A549 (cell line): ENCODE data around the gene CDS1. TPM values are rescaled to one million over a fixed set of nuclear protein-coding genes. Genes with fewer than 3 reads are reported as not detected.

Experiments
- ATAC-seq, 2 experiments: fragments of 200-7000 bp in 1 of 2; fragments of >200 bp in 1 of 2; cut with Nextera tagmentation in 1 of 2; cut with Tn5 transposase in 1 of 2; 3 replicates each; pipeline versions ENCODE4 v1.8.0 to v1.9.1; 2018 to 2020; ENCODE audit warnings: mild to moderate bottlenecking in 1 of 2, moderate library complexity in 1 of 2
- CTCF ChIA-PET: fragments of 300-600 bp; sonication (Branson Sonifier 250); formaldehyde crosslinking; extraction: SDS; loops from one replicate; lab custom pipeline; 2021; ENCODE audit warnings: antibody characterized with exemption, inconsistent platforms; lab: Yijun Ruan, JAX
- POLR2A ChIA-PET: fragments of 350-600 bp; formaldehyde crosslinking; extraction: SDS; loops from one replicate; lab custom pipeline; 2021; ENCODE audit warnings: antibody characterized with exemption, inconsistent platforms; lab: Yijun Ruan, JAX
- DNase-seq, 2 experiments: peaks; one replicate each; pipeline versions ENCODE4 v3.0.0 to v3.0.0-alpha.2; 2011 to 2016; ENCODE audit warnings: low read depth in 1 of 2, low spot score in 1 of 2
- FAIRE-seq: peaks from 2 replicates; lab custom pipeline; 2011; peaks lifted over from hg19 to GRCh38; lab: Jason Lieb, UNC
- H3K27ac ChIP-seq, 2 experiments: fragments of >200 bp; sonication (Bioruptor Twin); formaldehyde crosslinking; 3 replicates each; pipeline ENCODE4 v1.5.1; 2016 to 2017
- H3K4me1 ChIP-seq: fragments of >200 bp; sonication (Bioruptor Twin); formaldehyde crosslinking; 3 replicates; pipeline ENCODE4 v1.6.1; 2016
- H3K4me2 ChIP-seq: fragments of >200 bp; sonication (Bioruptor Twin); formaldehyde crosslinking; 3 replicates; pipeline ENCODE4 v1.6.1; 2016
- H3K4me3 ChIP-seq: fragments of >200 bp; sonication (Bioruptor Twin); formaldehyde crosslinking; 3 replicates; pipeline ENCODE4 v1.5.1; 2016
- H3K9me3 ChIP-seq: fragments of >200 bp; sonication (Bioruptor Twin); formaldehyde crosslinking; 3 replicates; pipeline ENCODE4 v1.6.1; 2016
- ATOH8 ChIP-seq: fragments of 250-450 bp; sonication (Bioruptor Pico); IDR thresholded peaks from 2 replicates; pipeline ENCODE4 v1.5.0; 2020; ENCODE audit warnings: low read depth, mild to moderate bottlenecking, moderate library complexity
- BHLHE40 ChIP-seq: IDR thresholded peaks from 2 replicates; pipeline ENCODE4 v1.6.1; 2012; ENCODE audit warnings: low read depth, low read length, inconsistent platforms
- CBX8 ChIP-seq: fragments of 200-600 bp; sonication (generic); IDR thresholded peaks from 2 replicates; pipeline ENCODE4 v1.6.1; 2016
- CEBPB ChIP-seq, 2 experiments: fragments of >200 bp in 1 of 2; sonication (Bioruptor Twin) in 1 of 2; formaldehyde crosslinking in 1 of 2; IDR thresholded peaks; 2 replicates each; pipeline ENCODE4 v1.6.1; 2012 to 2016
- EHMT2 ChIP-seq: fragments of 200-600 bp; sonication (generic); IDR thresholded peaks from 2 replicates; pipeline ENCODE4 v1.6.1; 2016; ENCODE audit warnings: antibody characterized with exemption, low read depth, mild to moderate bottlenecking, moderate library complexity
- FOSB ChIP-seq: fragments of 250-450 bp; sonication (Bioruptor Pico); IDR thresholded peaks from 2 replicates; pipeline ENCODE4 v1.5.0; 2020; ENCODE audit warnings: mild to moderate bottlenecking, moderate library complexity
- HDAC2 ChIP-seq: fragments of 200-600 bp; sonication (generic); IDR thresholded peaks from 2 replicates; pipeline ENCODE4 v1.6.1; 2016
- HES2 ChIP-seq: fragments of >200 bp; sonication (Bioruptor Twin); formaldehyde crosslinking; IDR thresholded peaks from 2 replicates; pipeline ENCODE4 v1.6.1; 2016
- JUN ChIP-seq, 2 experiments: fragments of >200 bp; sonication (Bioruptor Twin); formaldehyde crosslinking; IDR thresholded peaks; 2 replicates in 1 of 2; 3 replicates in 1 of 2; pipeline ENCODE4 v1.6.1; 2016 to 2017
- KDM1A ChIP-seq: fragments of 200-600 bp; sonication (generic); IDR thresholded peaks from 2 replicates; pipeline ENCODE4 v1.6.1; 2016; ENCODE audit warnings: low read depth, mild to moderate bottlenecking
- MAFK ChIP-seq: fragments of 450-650 bp; IDR thresholded peaks from 2 replicates; pipeline ENCODE4 v1.6.1; 2014; ENCODE audit not compliant: partially characterized antibody
- NR3C1 ChIP-seq: fragments of >200 bp; sonication (Bioruptor Twin); formaldehyde crosslinking; IDR thresholded peaks from 3 replicates; pipeline ENCODE4 v1.6.1; 2017
- RAD21 ChIP-seq, 2 experiments: fragments of >200 bp in 1 of 2; sonication (Bioruptor Twin) in 1 of 2; formaldehyde crosslinking in 1 of 2; IDR thresholded peaks in 1 of 2; conservative IDR thresholded peaks in 1 of 2; 2 replicates in 1 of 2; 3 replicates in 1 of 2; pipeline ENCODE4 v1.6.1; 2012 to 2018; ENCODE audit warnings: inconsistent platforms in 1 of 2
- RARB ChIP-seq: fragments of 250-450 bp; sonication (Bioruptor Pico); IDR thresholded peaks from 2 replicates; pipeline ENCODE4 v1.8.0; 2021; ENCODE audit warnings: mild to moderate bottlenecking, moderate library complexity
- RFX5 ChIP-seq: fragments of 450-650 bp; IDR thresholded peaks from 2 replicates; pipeline ENCODE4 v1.7.1; 2014; ENCODE audit warnings: antibody characterized with exemption, mild to moderate bottlenecking, moderate library complexity
- SMC3 ChIP-seq: fragments of >200 bp; sonication (Bioruptor Twin); formaldehyde crosslinking; IDR thresholded peaks from 3 replicates; pipeline ENCODE4 v1.6.1; 2018; ENCODE audit warnings: inconsistent platforms
- SREBF2 ChIP-seq: fragments of 450-650 bp; IDR thresholded peaks from 2 replicates; pipeline ENCODE4 v1.6.1; 2014; ENCODE audit warnings: mild to moderate bottlenecking, moderate library complexity
- TFCP2L1 ChIP-seq: fragments of 250-450 bp; sonication (Bioruptor Pico); IDR thresholded peaks from 2 replicates; pipeline ENCODE4 v1.5.0; 2021; ENCODE audit warnings: mild to moderate bottlenecking
- TP53 ChIP-seq: fragments of 250-450 bp; sonication (Bioruptor Pico); IDR thresholded peaks from 2 replicates; pipeline ENCODE4 v1.5.0; 2021; ENCODE audit warnings: mild to moderate bottlenecking, moderate library complexity
- ZC3H11A ChIP-seq: fragments of 450-650 bp; IDR thresholded peaks from 2 replicates; pipeline ENCODE4 v1.6.1; 2014; ENCODE audit warnings: antibody characterized with exemption, mild to moderate bottlenecking
- WGBS: methylation state at CpG from one replicate; pipeline ENCODE4 v1.1.6; 2017; ENCODE audit errors: missing lambda C conversion rate; 5-methylcytosine and 5-hydroxymethylcytosine counted together
- polyA plus RNA-seq, 4 experiments: library from polyadenylated mRNA; depleted of rRNA in 3 of 4; stranded (reverse); fragments of >200 nt; fragmentation: RNase III in 1 of 4; extraction: RNeasy Plus Mini Kit Qiagen cat#74134 plus additional on column Dnase treatment in 1 of 4; gene quantifications; 2 replicates in 3 of 4; 3 replicates in 1 of 4; pipeline ENCODE4 v1.2.3, GENCODE V29; 2011 to 2017

The CDS1 gene
- polyA plus RNA-seq, 2 of the 4 experiments (the other 2 are of a cell fraction), result 0.46 to 1.4 TPM

- no peak for TF ChIP-seq HES2
- TF ChIP-seq, all 56 proteins: peak for 0
These were observed 102.2 kb downstream of the CDS1 start (continued) for GRCh38 chr4:84685105-84685504.

GRCh38 chr4:84688605-84689004, 105.7 kb downstream of the CDS1 start:
- H3K4me1 ChIP-seq, result peaks cover 19% of the 10 kb centered on the region
- no peak for DNase-seq
- no peak overlapping the region for H3K27ac ChIP-seq
- no peak for ATAC-seq
- H3K4me3 ChIP-seq, result no peak overlapping the region
- WGBS, result 93% methylated on average over 5 of the region's 5 CpGs
- no peak for FAIRE-seq
- no peaks in the 10 kb centered on the region for H3K9me3 ChIP-seq
- TF ChIP-seq FOSB (CRISPR knock-in tag) (no peak), ZC3H11A (no peak), MAFK (no peak), TFCP2L1 (CRISPR knock-in tag) (no peak), JUN (IDR thresholded peaks at IDR 0.05) (no peak), KDM1A (no peak), NR3C1 (no peak), SREBF2 (no peak), TP53 (no peak), HES2 (no peak), RARB (CRISPR knock-in tag) (no peak), RFX5 (no peak)
- H3K4me2 ChIP-seq, result no peak overlapping the region
- POLR2A ChIA-PET, result no interaction called here
- CTCF ChIA-PET, result no interaction called here

GRCh38 chr4:84689197-84689596, 106.3 kb downstream of the CDS1 start:
- Histone ChIP-seq H3K4me3 (no peak overlapping the region), H3K4me1 (peaks cover 19% of the 10 kb centered on the region), H3K9me3 (no peaks in the 10 kb centered on the region), H3K27ac (no peak overlapping the region), H3K4me2 (no peak overlapping the region)
- TF ChIP-seq EHMT2 (no peak), HDAC2 (no peak), RAD21 (conservative IDR thresholded peaks at IDR 0.05 in 1 of 2, IDR thresholded peaks at IDR 0.05 in 1 of 2) (no peak), CEBPB (IDR thresholded peaks at IDR 0.05) (no peak), CBX8 (no peak), ATOH8 (CRISPR knock-in tag) (no peak), BHLHE40 (no peak)
- no peak for DNase-seq
- ATAC-seq, result no peak
- no peak for FAIRE-seq
- ChIA-PET POLR2A (no interaction called here), CTCF (no interaction called here)

GRCh38 chr4:84690481-84690880, 107.6 kb downstream of the CDS1 start:
- no peak for FAIRE-seq
- ATAC-seq, result no peak
- CTCF ChIA-PET, result interaction anchor here (0.6 to 0.9 kb wide), 2 partner anchors 60 to 280 kb away, joined by 3 read pairs; no protein-coding TSS in a partner anchor
- no peak overlapping the region for H3K4me3 ChIP-seq
- 93% methylated on average over 7 of the region's 7 CpGs for WGBS
- POLR2A ChIA-PET, result no interaction called here
- peak overlapping the region; percentile 46 to 73; a peak in 4 of 6 replicates for H3K27ac ChIP-seq
- H3K4me1 ChIP-seq, result peaks cover 19% of the 10 kb centered on the region
- no peaks in the 10 kb centered on the region for H3K9me3 ChIP-seq
- no peak for DNase-seq
- TF ChIP-seq SMC3, result no peak
- peak overlapping the region; percentile 64 for H3K4me2 ChIP-seq
